ENCODE measurements around the gene ZNF296. TPM values are rescaled to one million over a fixed set of nuclear protein-coding genes. Genes with fewer than 3 reads are reported as not detected.

ZNF296 gene
- polyA plus RNA-seq, 1 donor from 2014 or later, result 1.4 TPM

DNA sequence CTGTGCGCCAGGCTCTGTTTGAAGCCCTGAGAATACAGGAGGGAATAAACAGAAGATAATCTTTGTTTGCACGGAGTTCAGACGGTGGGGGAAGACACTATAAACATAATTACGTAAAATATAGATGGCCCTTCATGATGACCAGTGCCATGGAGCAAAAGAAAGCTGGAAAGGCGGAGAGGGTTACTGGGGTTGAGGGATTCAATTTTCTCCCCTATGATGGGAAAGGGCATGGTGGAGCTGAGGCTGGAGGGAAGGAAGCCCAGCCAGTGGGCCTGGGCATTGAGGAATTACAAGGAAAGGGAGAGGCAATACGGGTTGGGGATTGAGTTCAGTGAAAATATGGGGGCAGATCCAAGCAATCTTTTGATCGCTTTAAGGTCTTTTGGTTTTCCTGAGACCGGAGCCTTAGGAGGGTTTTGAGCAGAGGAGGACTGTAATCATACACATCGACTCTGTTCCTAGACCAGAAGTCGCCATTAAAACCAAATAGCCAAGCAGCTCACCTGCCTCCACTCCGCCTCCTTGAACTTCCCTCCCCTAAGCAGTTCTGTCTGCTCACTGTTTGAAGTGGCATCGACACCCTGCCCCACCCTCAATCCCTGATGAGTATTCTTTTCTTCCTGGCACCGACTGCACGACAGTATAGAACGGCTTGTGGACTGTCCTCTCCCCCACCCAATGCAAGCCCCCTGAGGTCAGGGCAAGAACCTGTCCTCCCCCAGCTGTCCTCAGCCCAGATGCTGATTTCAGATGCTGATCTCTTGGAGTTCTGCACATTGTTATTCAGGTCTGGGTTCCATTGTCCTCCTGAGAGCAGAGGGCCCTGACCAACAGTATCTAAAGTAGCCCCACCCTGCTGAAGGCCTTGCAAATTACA, 813 bp upstream of the ZNF296 start:
- Histone ChIP-seq H3K79me2 (replicated peaks; ENCODE audit: insufficient read depth, low read length) (peaks cover 18% of the 10 kb centered on the region), H3K9me3 (ENCODE audit: low read length) (no peaks in the 10 kb centered on the region), H3K9ac (ENCODE audit: low read length) (no peak overlapping the region), H3K27ac (ENCODE audit: low read length) (no peak overlapping the region), H3K9me2 (ENCODE audit: insufficient read depth, low read length) (no peaks in the 10 kb centered on the region), H3K4me3 (ENCODE audit: low read length) (peak overlapping the region; percentile 62), H2AFZ (ENCODE audit: low read depth, low read length) (no peak overlapping the region), H3K27me3 (ENCODE audit: insufficient read depth, low read depth, low read length) (peaks cover 33% of the 10 kb centered on the region), H3K4me2 (ENCODE audit: low read length) (no peak overlapping the region), H4K20me1 (ENCODE audit: insufficient read depth) (no peaks in the 10 kb centered on the region), H3F3A (ENCODE audit: insufficient read depth, low read length, poor library complexity, severe bottlenecking) (no peaks in the 10 kb centered on the region), H3K36me3 (ENCODE audit: insufficient read depth, low read length) (no peaks in the 10 kb centered on the region)
- TF ChIP-seq, protein P1, sequence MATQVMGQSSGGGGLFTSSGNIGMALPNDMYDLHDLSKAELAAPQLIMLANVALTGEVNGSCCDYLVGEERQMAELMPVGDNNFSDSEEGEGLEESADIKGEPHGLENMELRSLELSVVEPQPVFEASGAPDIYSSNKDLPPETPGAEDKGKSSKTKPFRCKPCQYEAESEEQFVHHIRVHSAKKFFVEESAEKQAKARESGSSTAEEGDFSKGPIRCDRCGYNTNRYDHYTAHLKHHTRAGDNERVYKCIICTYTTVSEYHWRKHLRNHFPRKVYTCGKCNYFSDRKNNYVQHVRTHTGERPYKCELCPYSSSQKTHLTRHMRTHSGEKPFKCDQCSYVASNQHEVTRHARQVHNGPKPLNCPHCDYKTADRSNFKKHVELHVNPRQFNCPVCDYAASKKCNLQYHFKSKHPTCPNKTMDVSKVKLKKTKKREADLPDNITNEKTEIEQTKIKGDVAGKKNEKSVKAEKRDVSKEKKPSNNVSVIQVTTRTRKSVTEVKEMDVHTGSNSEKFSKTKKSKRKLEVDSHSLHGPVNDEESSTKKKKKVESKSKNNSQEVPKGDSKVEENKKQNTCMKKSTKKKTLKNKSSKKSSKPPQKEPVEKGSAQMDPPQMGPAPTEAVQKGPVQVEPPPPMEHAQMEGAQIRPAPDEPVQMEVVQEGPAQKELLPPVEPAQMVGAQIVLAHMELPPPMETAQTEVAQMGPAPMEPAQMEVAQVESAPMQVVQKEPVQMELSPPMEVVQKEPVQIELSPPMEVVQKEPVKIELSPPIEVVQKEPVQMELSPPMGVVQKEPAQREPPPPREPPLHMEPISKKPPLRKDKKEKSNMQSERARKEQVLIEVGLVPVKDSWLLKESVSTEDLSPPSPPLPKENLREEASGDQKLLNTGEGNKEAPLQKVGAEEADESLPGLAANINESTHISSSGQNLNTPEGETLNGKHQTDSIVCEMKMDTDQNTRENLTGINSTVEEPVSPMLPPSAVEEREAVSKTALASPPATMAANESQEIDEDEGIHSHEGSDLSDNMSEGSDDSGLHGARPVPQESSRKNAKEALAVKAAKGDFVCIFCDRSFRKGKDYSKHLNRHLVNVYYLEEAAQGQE (IDR thresholded peaks at IDR 0.05; ENCODE audit: borderline replicate concordance), result no peak
- TF ChIP-seq EP300 (conservative IDR thresholded peaks at IDR 0.05; ENCODE audit: poor library complexity, severe bottlenecking) (no peak), TAF1 (IDR thresholded peaks at IDR 0.05; ENCODE audit: low read depth) (no peak), MXI1 (conservative IDR thresholded peaks at IDR 0.05; ENCODE audit: poor library complexity, severe bottlenecking) (no peak), EZH2 (IDR thresholded peaks at IDR 0.05; ENCODE audit: borderline replicate concordance, insufficient read depth, low read length, poor library complexity, severe bottlenecking) (no peak), SMC3 (conservative IDR thresholded peaks at IDR 0.05; ENCODE audit: poor library complexity) (no peak), POLR2AphosphoS5 (IDR thresholded peaks at IDR 0.05) (no peak), RAD21 (conservative IDR thresholded peaks at IDR 0.05) (no peak)
- TF ChIP-seq, protein P2, sequence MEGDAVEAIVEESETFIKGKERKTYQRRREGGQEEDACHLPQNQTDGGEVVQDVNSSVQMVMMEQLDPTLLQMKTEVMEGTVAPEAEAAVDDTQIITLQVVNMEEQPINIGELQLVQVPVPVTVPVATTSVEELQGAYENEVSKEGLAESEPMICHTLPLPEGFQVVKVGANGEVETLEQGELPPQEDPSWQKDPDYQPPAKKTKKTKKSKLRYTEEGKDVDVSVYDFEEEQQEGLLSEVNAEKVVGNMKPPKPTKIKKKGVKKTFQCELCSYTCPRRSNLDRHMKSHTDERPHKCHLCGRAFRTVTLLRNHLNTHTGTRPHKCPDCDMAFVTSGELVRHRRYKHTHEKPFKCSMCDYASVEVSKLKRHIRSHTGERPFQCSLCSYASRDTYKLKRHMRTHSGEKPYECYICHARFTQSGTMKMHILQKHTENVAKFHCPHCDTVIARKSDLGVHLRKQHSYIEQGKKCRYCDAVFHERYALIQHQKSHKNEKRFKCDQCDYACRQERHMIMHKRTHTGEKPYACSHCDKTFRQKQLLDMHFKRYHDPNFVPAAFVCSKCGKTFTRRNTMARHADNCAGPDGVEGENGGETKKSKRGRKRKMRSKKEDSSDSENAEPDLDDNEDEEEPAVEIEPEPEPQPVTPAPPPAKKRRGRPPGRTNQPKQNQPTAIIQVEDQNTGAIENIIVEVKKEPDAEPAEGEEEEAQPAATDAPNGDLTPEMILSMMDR (IDR thresholded peaks at IDR 0.05; ENCODE audit: poor library complexity, severe bottlenecking), result no peak

- Histone ChIP-seq H3K27me3 (ENCODE audit: insufficient read depth, low read depth, low read length) (peaks cover 33% of the 10 kb centered on the region), H3K4me2 (ENCODE audit: low read length) (no peak overlapping the region), H3K4me3 (ENCODE audit: low read length) (peak overlapping the region; percentile 62), H4K20me1 (ENCODE audit: insufficient read depth) (no peaks in the 10 kb centered on the region), H3K36me3 (ENCODE audit: insufficient read depth, low read length) (no peaks in the 10 kb centered on the region), H3K79me2 (replicated peaks; ENCODE audit: insufficient read depth, low read length) (peaks cover 13% of the 10 kb centered on the region), H3F3A (ENCODE audit: insufficient read depth, low read length, poor library complexity, severe bottlenecking) (no peaks in the 10 kb centered on the region), H3K9ac (ENCODE audit: low read length) (no peak overlapping the region), H2AFZ (ENCODE audit: low read depth, low read length) (no peak overlapping the region), H3K9me2 (ENCODE audit: insufficient read depth, low read length) (no peaks in the 10 kb centered on the region), H3K27ac (ENCODE audit: low read length) (no peak overlapping the region), H3K9me3 (ENCODE audit: low read length) (no peaks in the 10 kb centered on the region)
- TF ChIP-seq TAF1 (IDR thresholded peaks at IDR 0.05; ENCODE audit: low read depth) (no peak), RAD21 (conservative IDR thresholded peaks at IDR 0.05) (no peak), SMC3 (conservative IDR thresholded peaks at IDR 0.05; ENCODE audit: poor library complexity) (no peak), EP300 (conservative IDR thresholded peaks at IDR 0.05; ENCODE audit: poor library complexity, severe bottlenecking) (no peak), EZH2 (IDR thresholded peaks at IDR 0.05; ENCODE audit: borderline replicate concordance, insufficient read depth, low read length, poor library complexity, severe bottlenecking) (no peak), POLR2AphosphoS5 (IDR thresholded peaks at IDR 0.05) (no peak), MXI1 (conservative IDR thresholded peaks at IDR 0.05; ENCODE audit: poor library complexity, severe bottlenecking) (no peak)
- TF ChIP-seq, protein P1 (IDR thresholded peaks at IDR 0.05; ENCODE audit: borderline replicate concordance), result no peak
- TF ChIP-seq, protein P2 (IDR thresholded peaks at IDR 0.05; ENCODE audit: poor library complexity, severe bottlenecking), result no peak
Observed at GRCh38 chr19:45075301-45076028, 813 bp downstream of the ZNF296 start.

All from neural cell (in vitro differentiated cells).